HG02870 (cell line): ENCODE data around the gene S100A7.

Source experiments
- ATAC-seq: cut with Tn5 transposase; IDR thresholded peaks from one replicate; pipeline ENCODE4 v1.9.1; 2021; ENCODE audit warnings: mild to moderate bottlenecking, moderate library complexity; ENCODE audit not compliant: unreplicated experiment

S100A7 gene

DNA sequence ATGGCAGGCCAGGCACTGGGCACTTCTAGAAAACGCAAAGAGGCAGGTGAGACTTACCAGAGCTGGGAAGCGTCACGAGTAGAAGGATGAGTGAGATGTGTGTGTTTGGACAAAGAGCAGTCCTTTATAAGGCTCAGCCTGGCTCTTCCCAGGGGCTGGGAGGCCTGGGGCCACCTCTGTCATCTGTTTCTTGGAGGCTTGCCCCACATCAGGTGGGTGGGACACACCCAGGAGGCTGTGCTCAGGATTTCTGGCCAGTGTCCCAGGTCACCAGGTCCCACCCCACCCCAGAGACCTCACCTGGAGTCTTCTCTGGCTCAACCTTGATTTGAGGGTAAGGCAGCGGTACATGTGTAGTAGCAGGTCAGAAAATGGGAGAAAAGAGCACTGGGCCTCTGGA is at the start of gene S100A7:
Gene S100A7 (minus strand): TSS at position 101 of the 400 bp plus-strand sequence. CDS start 1,638 bp downstream, outside the sequence.
- no peak for ATAC-seq

DNA sequence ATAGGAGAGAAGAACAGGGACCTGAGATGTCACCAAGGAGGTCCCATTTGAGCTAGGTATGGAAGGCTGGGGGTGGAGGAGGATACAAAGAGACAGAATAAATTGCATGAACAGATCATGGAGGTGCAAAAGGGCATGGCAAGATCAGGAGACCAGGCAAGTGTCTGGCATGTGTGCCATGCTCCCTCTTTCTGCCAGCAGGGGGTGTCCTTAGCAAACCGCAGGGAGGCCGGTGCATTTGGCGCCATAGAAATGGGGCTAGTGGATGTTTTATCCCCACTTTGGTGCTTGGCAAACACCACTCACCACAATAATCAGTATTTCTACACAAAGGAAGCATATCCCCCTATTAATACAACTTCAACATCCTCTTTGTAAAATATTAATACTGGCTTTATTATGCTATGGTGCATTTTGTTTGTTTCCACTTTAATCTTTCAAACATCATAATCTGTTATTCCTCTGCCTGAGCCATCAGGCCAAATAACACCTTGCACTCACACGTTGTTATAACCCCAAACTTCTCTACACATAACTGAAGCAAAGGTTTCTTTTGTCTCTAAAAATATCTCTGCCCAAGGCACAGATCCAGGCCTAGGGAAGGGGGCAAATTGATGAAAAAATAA is 49.4 kb upstream of the S100A7 start:
- ATAC-seq = no peak

DNA sequence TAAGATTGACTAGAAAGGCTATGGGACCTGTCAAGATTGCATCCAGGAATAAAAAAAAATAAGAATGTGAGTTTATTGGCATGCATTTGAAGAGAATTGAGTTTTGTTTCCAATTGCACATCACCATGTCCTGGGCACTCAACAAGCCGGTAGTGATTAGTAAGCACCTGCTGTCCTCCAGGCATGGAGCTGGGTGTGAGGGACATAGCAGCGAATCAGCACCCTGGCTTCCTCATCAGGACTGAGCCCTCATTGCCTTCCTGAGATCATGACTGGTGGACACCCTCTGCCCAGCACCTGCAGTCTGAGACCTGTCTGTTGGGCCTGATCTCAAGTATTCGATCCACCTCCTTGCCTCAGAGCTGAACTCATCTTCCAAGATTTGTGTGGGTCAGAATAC is 48.6 kb upstream of the S100A7 start:
- no peak for ATAC-seq

DNA sequence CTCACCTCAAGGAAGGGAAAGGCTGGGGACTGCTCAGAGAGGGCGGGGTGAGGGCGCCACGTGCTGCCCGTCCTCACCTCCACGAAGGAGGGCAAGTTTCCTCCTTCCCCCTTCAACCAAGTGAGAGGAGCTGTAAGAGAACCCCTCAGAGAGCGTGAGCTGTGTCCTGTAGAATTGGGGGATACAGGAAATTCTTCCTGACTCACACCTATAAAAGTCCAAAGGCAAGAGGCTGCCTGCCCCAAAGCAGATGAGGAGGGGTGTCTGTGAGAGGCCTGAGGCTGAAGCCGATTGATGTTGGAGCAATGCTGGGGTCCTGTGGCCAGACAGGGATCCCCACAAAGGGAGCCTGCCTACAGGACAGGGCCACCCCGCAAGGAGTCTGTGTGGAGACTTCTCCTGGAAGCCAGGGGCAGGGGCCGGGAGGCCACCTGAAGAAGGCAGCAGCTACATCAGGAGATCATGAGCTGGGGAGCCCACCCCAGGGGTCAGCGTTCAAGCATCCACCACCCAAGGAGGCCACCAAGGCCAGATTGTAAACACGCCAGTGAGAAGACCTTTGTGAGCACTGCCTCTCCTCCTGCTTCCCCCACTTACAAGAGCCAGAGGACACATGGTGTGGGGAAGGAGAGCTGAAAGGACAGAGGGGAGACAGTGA is 47.6 kb upstream of the S100A7 start:
- ATAC-seq = no peak

DNA sequence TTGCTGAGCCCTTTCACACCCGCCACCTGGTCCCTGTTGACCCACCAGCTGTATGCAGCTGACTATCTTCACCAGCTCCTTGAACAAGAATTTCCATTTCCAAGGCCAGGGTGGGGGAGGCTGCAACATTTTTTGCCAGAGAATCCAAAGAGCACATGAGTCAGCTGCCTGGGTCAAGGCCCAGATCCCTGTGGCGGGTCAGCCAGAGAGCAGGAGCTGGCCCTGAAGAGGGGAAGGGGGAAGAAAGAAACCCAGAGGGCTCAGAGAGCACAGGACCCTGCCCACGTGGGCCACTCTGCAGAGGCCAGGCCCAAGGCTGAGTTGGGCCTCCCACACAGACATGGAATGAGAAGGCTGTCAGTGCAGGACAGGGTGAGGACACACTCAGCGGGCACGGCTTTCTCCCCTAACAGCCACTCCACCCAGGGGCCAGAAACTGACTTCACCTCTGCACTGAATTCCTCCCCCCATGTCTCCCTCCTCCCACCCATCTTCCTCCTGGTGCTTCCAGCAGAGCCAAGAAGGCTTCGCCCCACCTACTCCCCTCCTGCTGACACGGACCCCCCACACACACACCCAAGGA is 46.5 kb upstream of the S100A7 start:
- no peak for ATAC-seq

DNA sequence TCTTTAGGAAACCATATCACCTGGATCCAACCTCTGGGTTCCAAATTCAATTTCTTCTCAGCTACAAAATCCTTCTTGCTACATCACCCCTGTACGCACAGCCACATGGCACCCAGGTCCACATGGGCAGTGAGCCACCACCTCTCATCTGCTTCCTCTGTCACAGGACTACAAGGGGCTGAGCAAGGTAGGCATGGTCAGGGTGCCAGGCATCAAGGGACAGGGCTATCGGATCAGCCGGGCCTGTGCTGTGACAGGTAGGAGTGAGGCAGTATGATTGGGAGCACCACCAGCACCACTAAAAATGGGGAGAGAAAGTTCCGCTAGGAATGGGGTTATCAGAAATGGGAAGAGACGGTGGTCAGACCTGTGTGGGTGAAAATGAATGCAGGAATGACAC is 45.9 kb upstream of the S100A7 start:
- ATAC-seq = no peak

DNA sequence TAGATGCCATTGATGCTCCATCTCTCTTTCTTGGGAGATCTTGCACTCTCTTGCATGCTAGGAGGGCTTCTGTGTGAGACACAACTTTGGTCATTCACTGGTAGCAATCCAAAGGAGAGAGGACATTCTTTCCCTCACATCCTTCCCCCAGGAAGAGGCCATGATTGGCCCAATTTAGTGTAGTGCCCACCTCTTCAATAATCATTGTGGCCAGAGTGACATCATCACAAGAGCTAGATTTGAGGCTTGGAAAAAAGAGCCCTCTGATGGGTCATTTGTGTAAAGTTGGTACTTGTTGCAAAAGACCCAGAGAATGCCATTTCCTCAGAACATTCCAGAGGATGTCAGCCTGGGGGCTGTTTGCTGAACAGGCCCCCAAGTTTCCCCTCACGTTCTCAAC is 45.1 kb upstream of the S100A7 start:
- no peak for ATAC-seq

DNA sequence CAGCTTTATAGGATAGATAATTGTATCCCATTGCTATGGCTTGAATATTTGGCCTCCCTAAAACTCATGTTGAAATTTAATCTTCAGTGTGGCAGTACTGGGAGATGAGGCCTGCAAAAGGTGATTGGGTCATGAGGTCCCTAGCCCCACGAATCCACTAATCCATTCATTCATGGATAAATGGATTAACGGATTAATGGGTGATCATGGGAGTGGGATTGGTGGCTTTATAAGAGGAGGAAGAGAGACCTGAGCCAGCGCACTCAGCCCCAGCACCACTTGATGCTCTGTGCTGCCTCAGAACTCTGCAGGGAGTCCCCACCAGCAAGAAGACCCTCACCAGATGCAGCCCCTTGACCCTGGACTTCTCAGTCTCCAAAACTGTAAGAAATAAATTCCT is 43.3 kb upstream of the S100A7 start:
- ATAC-seq = no peak

DNA sequence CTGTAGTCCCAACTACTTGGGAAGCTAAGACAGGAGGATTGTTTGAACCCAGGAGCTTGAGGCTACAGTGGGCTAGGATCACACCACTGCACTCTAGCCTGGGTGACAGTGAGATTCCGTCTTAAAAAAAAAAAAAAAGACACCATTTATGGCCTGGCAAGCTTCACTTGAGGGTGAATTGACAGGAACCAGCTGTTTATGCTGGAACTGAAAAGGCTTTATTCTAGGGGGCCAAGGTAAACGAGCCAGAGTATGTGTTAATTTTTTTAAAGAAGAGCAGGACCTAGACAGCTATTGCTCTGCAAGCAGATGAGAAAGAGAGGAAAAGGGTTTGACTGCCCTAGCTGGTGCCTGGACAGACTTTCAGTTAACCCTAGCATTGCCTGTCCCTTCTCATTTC is 38.3 kb upstream of the S100A7 start:
- ATAC-seq = no peak

DNA sequence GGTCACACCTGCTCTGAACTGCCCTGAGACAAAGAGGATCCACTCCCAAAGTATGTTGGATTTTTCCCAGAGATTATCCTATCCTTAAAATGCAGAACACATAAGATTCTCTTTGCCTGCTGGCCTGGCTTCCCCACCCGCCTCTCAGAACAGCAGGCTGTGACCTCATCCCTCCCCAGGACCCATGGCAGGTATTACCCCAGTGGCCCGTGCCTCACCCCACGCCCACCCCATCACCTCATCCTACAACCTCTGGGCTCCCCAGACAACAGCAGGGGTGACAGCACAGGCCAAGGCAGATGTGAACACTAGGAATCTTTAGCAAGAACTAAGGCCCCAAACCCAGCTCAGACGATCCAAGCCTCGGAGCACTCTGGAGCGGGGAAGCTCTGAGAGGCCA is 35.1 kb upstream of the S100A7 start:
- ATAC-seq = no peak

DNA sequence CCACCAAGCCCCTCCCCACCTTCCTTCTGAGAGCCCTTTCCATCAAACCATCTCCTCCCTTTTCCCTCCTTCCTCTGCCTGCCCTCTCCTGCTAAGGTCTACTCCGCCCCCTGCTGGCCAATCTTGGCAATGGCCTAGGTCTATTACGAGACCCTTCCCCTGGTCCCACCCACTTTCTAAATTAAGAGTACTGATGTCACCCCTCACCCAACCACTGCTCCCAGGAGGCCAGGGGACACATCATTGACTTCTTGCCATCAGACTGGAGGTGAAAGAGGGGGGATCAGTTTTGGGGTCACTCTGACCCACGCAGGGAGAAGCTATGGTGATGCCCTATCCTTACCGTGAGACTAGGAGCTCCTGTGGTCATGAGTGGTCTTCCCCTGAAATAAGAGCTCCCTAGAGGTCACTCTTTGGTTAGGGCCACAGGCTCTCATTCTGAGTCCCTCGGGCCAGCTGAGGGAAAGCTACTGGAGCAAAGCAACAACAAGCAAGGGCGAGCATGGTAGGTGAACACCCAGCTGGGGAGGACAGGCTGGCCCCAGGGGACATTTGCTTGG is 34.6 kb upstream of the S100A7 start:
- ATAC-seq = no peak

DNA sequence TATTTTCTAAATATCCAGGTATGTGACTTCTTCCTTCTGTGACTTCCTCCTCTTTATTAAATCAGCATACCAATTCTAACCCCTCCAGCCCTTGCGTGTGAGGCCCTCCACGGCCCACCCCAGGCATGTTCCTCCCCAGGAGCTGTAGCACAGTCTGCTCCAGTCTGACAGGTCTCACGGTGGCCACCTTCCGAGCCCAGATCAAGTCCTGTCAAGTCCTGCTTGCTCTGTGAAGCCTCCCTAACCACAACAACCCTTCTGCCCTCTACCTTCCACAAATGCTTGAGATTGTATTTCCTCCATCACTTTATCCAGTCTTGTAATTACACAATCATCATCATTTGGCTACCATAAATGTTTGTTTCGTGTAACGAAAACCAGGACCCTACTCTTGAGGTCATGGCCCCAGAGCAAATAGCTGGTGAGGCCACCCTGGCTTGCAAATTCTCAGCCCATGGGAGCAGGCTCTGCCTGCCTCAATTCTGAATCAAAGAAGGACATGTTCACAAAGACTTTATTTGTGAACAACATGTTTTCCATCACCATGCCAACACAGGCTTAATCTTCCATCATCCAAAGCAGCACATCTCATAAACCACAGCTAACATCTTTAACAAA is 33.0 kb upstream of the S100A7 start:
- no peak for ATAC-seq

DNA sequence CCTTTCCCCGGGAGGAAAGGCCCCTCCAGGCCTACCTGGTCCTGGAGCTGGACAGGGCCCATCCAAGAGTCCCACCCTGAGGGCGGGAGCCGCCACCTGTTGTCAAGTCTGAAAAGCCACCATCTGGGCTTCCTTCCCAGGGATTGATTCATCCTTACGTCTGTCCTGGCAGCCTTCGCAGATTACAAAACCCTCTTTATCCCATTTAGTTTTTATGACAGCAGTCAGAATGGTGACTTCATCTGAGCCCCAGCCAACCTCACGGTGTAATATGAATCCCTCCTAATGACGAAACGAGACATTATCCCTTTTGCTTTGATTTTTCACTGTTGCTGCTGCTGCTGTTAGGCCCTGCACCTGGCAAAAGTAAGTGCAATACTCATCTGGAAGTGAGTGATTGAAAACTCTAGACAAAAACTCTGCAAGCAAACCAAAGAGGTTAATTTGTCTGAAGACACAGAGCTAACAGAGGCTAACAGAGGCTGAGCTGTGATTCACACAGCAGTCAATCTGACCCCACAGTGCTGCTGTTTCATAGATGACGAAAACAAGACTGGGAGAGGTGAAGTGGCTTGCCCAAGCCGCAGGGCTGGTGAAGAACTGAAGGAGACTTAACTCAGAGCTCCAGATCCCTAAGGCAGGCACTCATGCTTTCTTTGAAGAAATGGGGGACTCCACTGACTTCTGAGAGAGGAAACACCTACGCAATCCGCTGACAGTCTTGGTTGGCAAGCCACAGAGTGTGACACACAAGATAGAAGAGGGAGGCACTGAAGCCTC is 30.0 kb upstream of the S100A7 start:
- no peak for ATAC-seq

DNA sequence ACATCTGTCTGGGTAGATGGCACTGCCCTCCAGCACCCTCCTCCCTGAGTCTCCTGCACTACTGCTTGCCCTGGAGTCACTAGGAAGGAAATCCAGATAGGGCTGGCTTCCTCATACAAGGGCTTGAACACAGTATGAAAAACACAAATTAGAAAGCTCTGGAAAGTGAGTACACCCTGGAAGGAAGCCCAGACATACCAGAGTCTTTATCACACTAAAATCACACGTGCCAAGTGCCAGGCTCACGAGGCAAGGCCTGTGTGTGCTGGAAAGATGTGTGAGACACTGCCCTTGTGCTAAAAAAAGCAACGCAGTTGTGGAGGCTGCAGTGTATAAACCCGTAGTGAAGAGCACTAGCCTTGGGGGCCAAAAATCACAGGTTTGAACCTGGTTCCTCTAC is 28.3 kb upstream of the S100A7 start:
- no peak for ATAC-seq

DNA sequence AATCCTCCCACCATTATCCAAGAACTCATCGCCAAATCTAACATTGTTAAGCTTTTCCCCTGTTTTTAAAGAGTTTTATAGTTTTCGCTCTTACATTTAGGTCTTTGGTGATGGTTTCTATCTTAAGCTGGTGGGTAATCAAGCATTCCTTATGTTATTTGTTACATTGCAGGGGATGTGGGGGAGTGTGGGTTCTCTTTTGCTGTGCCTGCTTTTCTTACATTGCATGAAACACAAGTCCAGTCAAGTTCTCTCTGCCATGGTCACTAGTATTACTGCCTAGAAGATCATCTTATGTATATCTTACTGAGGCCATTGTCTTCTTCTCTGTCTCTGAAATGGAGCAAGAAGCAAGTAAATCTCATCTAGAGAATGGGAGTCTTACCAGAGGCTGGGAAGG is 27.3 kb upstream of the S100A7 start:
- ATAC-seq = no peak

DNA sequence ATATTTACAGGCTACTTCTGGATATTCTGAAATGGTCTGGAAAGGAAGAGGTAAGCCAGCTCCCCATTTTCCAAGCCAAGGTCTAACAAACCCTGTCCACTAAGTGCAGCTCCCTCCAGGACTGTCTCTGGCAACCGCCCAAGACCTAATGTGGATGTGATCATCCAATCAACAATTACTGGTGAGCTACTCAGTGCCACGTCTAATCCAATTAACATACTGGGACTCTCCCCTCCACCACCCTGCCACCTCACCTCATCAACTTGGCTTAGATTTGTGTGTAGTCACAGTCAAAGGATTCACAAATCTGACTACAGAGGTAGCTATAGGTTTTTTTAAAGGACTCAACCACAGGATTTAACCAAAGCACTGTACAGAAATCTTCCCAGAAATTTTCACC is 25.4 kb upstream of the S100A7 start:
- ATAC-seq = no peak

DNA sequence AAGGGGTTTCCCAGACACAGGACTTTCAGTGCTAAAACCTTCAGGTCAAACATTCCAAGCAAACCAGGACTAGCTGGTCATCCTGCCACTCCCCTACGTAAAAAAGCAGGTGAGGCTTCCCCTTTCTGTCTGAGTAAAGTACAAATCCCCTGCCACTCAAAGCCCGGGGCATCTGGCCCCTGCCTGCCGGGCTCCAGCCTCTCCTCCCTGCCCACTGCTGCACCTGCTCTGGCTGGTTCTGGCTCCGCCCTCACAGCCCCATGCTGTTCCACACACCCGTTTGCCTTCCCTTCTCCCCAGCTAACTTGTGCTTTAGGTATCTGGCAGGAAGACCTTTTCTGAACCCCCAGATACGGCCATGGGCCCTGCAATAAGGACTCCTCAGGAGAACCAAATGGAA is 23.3 kb upstream of the S100A7 start:
- ATAC-seq = no peak

DNA sequence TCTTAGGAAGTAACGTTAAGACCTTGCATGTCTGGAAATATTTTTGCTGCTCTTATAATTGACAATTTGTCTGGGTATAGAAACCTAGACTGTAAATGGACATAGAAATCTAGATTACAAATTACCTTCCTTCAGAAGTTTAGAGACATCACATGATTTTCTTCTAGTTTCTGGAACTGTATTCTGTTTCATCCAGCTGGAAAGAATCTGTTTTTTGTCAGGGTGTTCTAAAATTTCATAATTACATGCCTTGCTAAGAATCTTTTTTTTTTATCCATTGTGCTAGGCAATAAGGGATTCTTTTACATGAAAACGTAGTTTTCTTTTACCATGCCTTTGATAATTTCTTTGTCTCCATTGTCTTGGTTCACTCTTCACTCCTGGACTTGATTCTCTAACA is 20.7 kb upstream of the S100A7 start:
- no peak for ATAC-seq

DNA sequence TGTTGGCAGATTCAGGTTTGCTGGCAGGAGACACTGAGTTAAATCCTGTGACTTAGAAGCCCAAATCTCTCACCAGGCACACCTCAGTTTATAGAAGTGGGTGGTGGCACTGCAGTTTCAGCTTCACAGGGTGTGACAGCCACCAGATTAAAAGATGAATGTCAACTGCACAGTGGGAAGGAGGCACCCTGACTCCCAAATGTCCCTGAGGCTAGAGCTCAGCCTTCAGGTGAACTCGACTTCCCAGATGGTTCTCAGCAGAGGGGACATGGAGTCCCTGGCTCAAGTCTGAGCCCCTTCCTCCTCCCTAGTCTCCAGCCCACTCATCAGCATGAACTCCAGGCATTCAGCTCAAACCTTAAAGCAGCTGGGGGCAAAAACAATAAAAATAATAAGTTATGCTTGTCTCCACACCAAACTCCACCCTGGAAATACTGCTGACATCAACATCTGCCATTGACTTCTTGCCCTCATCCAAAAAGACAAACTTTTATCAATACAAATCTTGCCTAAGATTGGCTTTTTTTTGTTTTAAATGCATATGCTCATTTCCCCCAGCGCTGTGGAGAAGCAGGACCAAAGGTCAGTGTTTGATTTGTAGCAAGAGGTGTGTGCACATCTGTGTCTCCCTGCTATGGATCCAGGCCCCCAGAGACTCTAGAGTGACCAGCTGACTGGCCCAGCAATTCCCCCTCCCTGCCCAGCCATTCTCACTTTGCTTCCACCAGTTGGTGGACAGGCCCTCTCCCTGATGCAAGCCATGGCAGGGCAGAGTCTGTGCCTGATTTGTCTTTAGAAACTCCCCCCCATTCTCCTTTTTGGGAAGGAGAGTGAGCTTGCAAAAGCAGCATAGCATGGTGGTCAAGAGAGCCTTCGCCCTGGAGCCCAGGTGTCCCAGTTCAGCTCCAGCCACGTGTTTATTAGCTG is 18.5 kb upstream of the S100A7 start:
- no peak for ATAC-seq
